Keratinocyte (primary cell): ENCODE measurements around the gene ABHD18. TPM values are rescaled to one million over a fixed set of nuclear protein-coding genes. Genes with fewer than 3 reads are reported as not detected.
"Not testable (repeated sequence)": the region's sequence is repeated elsewhere in the genome, so short reads cannot be mapped to it uniquely, and the experiment has no call there.

ENCODE experiments used
- DNase-seq: peaks from one replicate; pipeline ENCODE4 v3.0.0-alpha.2; 2011; ENCODE audit warnings: low read depth, missing footprints, low spot score
- FAIRE-seq: peaks from 2 replicates; lab custom pipeline; 2011; peaks lifted over from hg19 to GRCh38; lab: Jason Lieb, UNC
- H2AFZ ChIP-seq: 2 replicates; pipeline ENCODE4 v1.6.0; 2012; ENCODE audit warnings: low read length, control low read depth, inconsistent platforms; ENCODE audit not compliant: control insufficient read depth
- H3K27ac ChIP-seq: 2 replicates; pipeline ENCODE4 v1.5.1; 2011; ENCODE audit warnings: low read length; ENCODE audit not compliant: control insufficient read depth, insufficient read depth
- H3K27me3 ChIP-seq: 3 replicates; pipeline ENCODE4 v1.6.0; 2011; ENCODE audit warnings: low read length; ENCODE audit not compliant: control insufficient read depth, insufficient read depth; ENCODE audit errors: extremely low read depth
- H3K36me3 ChIP-seq, 2 experiments: 2 replicates in 1 of 2; 3 replicates in 1 of 2; pipeline ENCODE4 v1.5.1; 2011; ENCODE audit warnings: low read length in 2 of 2, mild to moderate bottlenecking in 1 of 2; ENCODE audit not compliant: control insufficient read depth in 2 of 2, insufficient read depth in 2 of 2; ENCODE audit errors: extremely low read depth in 1 of 2
- H3K4me1 ChIP-seq: 3 replicates; pipeline ENCODE4 v1.5.1; 2011; ENCODE audit warnings: low read length; ENCODE audit not compliant: control insufficient read depth, insufficient read depth; ENCODE audit errors: extremely low read depth
- H3K4me2 ChIP-seq: 3 replicates; pipeline ENCODE4 v1.6.0; 2011; ENCODE audit warnings: low read depth, low read length; ENCODE audit not compliant: control insufficient read depth, insufficient read depth; ENCODE audit errors: extremely low read depth
- H3K4me3 ChIP-seq, 3 experiments: fragments of 200-600 bp in 1 of 3; sonication (generic) in 1 of 3; 2 replicates in 2 of 3; 3 replicates in 1 of 3; pipeline ENCODE4 v1.5.1; 2011 to 2016; ENCODE audit warnings: low read length in 3 of 3, mild to moderate bottlenecking in 3 of 3, control low read depth in 2 of 3, inconsistent platforms in 1 of 3, low read depth in 1 of 3, mixed read lengths in 1 of 3, mixed run types in 1 of 3, moderate library complexity in 1 of 3; ENCODE audit not compliant: control insufficient read depth in 2 of 3, insufficient read depth in 2 of 3; ENCODE audit errors: extremely low read depth in 1 of 3
- H3K79me2 ChIP-seq: 2 replicates; pipeline ENCODE4 v1.6.0; 2012; ENCODE audit warnings: low read length; ENCODE audit not compliant: control insufficient read depth, insufficient read depth
- H3K9ac ChIP-seq: 3 replicates; pipeline ENCODE4 v1.6.0; 2011; ENCODE audit warnings: low read length; ENCODE audit not compliant: control insufficient read depth, insufficient read depth; ENCODE audit errors: extremely low read depth
- H3K9me1 ChIP-seq: 3 replicates; pipeline ENCODE4 v1.6.0; 2011; ENCODE audit warnings: low read length; ENCODE audit not compliant: control insufficient read depth, insufficient read depth; ENCODE audit errors: extremely low read depth
- H3K9me3 ChIP-seq: 2 replicates; pipeline ENCODE4 v1.5.1; 2012; ENCODE audit warnings: low read depth, low read length; ENCODE audit not compliant: control insufficient read depth
- H4K20me1 ChIP-seq: 3 replicates; pipeline ENCODE4 v1.6.0; 2011; ENCODE audit warnings: low read length; ENCODE audit not compliant: control insufficient read depth, insufficient read depth; ENCODE audit errors: extremely low read depth
- EZH2 ChIP-seq: IDR thresholded peaks from one replicate; pipeline ENCODE4 v1.6.1; 2012; ENCODE audit warnings: inconsistent platforms, mild to moderate bottlenecking, low read length, moderate library complexity
- dilution Hi-C: fragments of 300-500 bp; cut with MboI; formaldehyde crosslinking; loops from one replicate; pipeline ENCODE4 v1.7.0; 2020; ENCODE audit warnings: low sequenced_read_pairs; ENCODE audit not compliant: extremely low pct_ligation_motif_present
- polyA plus RNA-seq, 5 experiments: library from polyadenylated mRNA; depleted of rRNA in 3 of 5; stranded (reverse) in 3 of 5; stranded (forward) in 1 of 5; unstranded in 1 of 5; fragments of >200 nt; gene quantifications; 1 replicate in 1 of 5; 2 replicates in 3 of 5; 3 replicates in 1 of 5; pipeline versions ENCODE4 v1.2.1 to v1.2.3, GENCODE V29; 2011 to 2012; ENCODE audit warnings: missing spikeins in 2 of 5, low read depth in 1 of 5, low replicate concordance in 1 of 5
- TF ChIP-seq, protein P1 (sequence below), 3 experiments: IDR thresholded peaks in 1 of 3; conservative IDR thresholded peaks in 1 of 3; optimal IDR thresholded peaks in 1 of 3; 2 replicates in 2 of 3; 3 replicates in 1 of 3; pipeline versions ENCODE3 to v1.5.1; 2011; ENCODE audit warnings: low read length in 3 of 3, mild to moderate bottlenecking in 3 of 3, moderate library complexity in 2 of 3, control low read depth in 1 of 3, inconsistent platforms in 1 of 3; ENCODE audit not compliant: insufficient read depth in 2 of 3; ENCODE audit errors: extremely low read depth in 1 of 3

ABHD18 gene
- polyA plus RNA-seq, 1 donor (not counting 4 experiments of a cell fraction or from before 2014, with no cell fraction given), result 4.6 TPM

DNA sequence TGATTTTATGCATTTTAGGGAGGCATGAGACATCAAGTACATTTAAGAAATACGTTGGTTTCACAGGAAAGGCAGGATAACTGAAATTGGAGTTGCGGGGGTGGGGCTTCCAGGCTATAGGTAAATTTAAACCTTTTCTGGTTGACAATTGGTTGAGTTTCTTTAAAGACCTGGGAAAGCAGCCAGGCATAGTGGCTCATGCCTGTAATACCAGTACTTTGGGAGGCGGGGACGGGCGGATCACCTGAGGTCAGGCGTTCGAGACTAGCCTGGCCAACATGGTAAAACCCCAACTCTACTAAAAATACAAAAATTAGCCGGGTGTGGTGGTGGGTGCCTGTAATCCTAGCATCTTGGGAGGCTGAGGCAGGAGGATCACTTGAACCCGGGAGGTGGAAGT, 89.7 kb downstream of the ABHD18 start:
- H3K9ac ChIP-seq, DNase-seq, H2AFZ ChIP-seq, H3K4me3 ChIP-seq, H3K36me3 ChIP-seq, H3K27me3 ChIP-seq, H3K9me1 ChIP-seq, FAIRE-seq, H3K4me2 ChIP-seq, dilution Hi-C loops, H3K9me3 ChIP-seq, H3K4me1 ChIP-seq, H3K27ac ChIP-seq, H4K20me1 ChIP-seq, H3K79me2 ChIP-seq: not testable (repeated sequence)

DNA sequence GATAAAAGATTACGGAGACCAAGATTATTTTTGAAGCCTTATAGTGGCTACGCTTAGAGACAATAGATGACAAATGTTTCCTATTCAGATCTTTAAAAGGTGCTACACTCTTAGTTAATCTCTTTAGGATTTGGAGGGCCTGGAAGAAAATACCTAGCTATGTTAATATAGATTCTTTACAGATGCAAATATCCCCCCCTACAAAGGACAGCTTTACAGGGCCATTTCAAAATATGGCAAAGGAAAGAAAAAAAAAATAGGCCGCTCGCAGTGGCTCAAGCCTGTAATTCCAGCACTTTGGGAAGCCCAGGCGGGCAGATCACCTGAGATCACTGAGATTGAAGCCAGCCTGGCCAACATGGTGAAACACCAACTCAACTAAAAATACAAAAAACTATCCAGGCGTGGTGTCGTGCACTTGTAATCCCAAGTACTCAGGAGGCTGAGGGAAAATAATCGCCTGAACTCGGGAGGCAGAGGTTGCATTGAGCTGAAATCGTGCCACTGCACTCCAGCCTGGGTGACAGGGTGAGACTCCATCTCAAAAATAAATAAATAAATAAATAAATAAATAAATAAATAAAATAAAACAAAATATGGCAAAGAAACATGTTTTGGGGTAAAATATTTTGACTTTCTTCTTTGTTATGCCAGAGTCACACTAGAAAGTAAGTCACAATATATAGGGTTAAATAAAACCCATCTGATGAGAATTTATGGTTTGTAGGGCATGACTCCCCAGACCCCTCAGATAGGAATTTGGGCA, 90.4 kb downstream of the ABHD18 start:
- H3K27me3 ChIP-seq, FAIRE-seq, H3K4me1 ChIP-seq, H3K4me2 ChIP-seq, H4K20me1 ChIP-seq, H2AFZ ChIP-seq, H3K36me3 ChIP-seq, H3K9me3 ChIP-seq, H3K79me2 ChIP-seq, H3K4me3 ChIP-seq, DNase-seq, H3K9ac ChIP-seq, dilution Hi-C loops, H3K27ac ChIP-seq, H3K9me1 ChIP-seq: not testable (repeated sequence)

DNA sequence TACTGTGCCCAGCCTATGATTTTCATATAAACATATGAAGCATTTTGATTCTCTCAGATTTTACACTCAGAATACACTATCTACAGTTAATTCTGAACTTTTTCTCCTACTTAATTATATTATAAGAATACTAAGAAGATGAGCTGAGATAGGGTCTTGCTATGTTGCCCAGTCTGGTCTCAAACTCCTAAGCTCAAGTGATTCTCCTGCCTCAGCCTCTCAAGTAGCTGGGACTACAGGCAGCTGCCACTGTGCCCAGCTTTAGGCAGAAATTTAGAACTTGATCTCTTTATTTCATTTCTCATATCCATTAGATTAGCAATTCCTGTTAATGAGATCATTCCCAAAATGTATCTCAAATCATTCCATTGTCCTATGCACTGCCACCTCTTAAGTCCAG, 91.2 kb downstream of the ABHD18 start:
- Histone ChIP-seq H3K9me1 (no peaks in the 10 kb centered on the region), H3K9ac (no peak overlapping the region), H3K4me3 (no peak overlapping the region), H3K4me2 (no peak overlapping the region), H3K79me2 (no peaks in the 10 kb centered on the region), H4K20me1 (no peaks in the 10 kb centered on the region), H3K27ac (no peak overlapping the region), H3K36me3 (no peaks in the 10 kb centered on the region), H3K9me3 (no peaks in the 10 kb centered on the region), H3K27me3 (no peaks in the 10 kb centered on the region), H3K4me1 (no peaks in the 10 kb centered on the region), H2AFZ (no peak overlapping the region)
- FAIRE-seq (no peak), DNase-seq (no peak)
- dilution Hi-C loops, result no loop called here
- TF ChIP-seq EZH2, result no peak
- TF ChIP-seq, protein P1, sequence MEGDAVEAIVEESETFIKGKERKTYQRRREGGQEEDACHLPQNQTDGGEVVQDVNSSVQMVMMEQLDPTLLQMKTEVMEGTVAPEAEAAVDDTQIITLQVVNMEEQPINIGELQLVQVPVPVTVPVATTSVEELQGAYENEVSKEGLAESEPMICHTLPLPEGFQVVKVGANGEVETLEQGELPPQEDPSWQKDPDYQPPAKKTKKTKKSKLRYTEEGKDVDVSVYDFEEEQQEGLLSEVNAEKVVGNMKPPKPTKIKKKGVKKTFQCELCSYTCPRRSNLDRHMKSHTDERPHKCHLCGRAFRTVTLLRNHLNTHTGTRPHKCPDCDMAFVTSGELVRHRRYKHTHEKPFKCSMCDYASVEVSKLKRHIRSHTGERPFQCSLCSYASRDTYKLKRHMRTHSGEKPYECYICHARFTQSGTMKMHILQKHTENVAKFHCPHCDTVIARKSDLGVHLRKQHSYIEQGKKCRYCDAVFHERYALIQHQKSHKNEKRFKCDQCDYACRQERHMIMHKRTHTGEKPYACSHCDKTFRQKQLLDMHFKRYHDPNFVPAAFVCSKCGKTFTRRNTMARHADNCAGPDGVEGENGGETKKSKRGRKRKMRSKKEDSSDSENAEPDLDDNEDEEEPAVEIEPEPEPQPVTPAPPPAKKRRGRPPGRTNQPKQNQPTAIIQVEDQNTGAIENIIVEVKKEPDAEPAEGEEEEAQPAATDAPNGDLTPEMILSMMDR (optimal IDR thresholded peaks at IDR 0.05 in 1 of 3, IDR thresholded peaks at IDR 0.05 in 1 of 3, conservative IDR thresholded peaks at IDR 0.05 in 1 of 3; ENCODE audit: extremely low read depth in 1 of 3, insufficient read depth in 2 of 3, low read length in 3 of 3), result no peak
